SU-DHL-6 (cell line): ENCODE data around the gene PRMT3.

Source experiments
- H2AFZ ChIP-seq: fragments of 200-600 bp; sonication (generic); 2 replicates; pipeline ENCODE4 v1.6.1; 2014; ENCODE audit warnings: low read depth, mild to moderate bottlenecking, moderate library complexity, mixed read lengths, antibody characterized with exemption, low read length; ENCODE audit not compliant: severe bottlenecking
- H3F3A ChIP-seq: fragments of 200-600 bp; shearing (Covaris generic); 2 replicates; pipeline ENCODE4 v1.6.0; 2016; ENCODE audit warnings: antibody characterized with exemption, mild to moderate bottlenecking; ENCODE audit not compliant: insufficient read depth
- H3K27ac ChIP-seq: fragments of 200-600 bp; sonication (generic); 2 replicates; pipeline ENCODE4 v1.5.1; 2016; ENCODE audit warnings: low read depth, mild to moderate bottlenecking, low read length, moderate library complexity, mixed read lengths
- H3K27me3 ChIP-seq: fragments of 200-600 bp; sonication (generic), shearing (Covaris generic); 2 replicates; pipeline ENCODE4 v1.6.0; 2014; ENCODE audit warnings: mild to moderate bottlenecking, low read length
- H3K36me3 ChIP-seq: fragments of 200-600 bp; sonication (generic); 2 replicates; pipeline ENCODE4 v1.6.1; 2014; ENCODE audit warnings: mild to moderate bottlenecking, low read length, mixed read lengths
- H3K4me2 ChIP-seq: fragments of 300-600, 200-600 bp; shearing (Covaris generic), sonication (generic); 2 replicates; pipeline ENCODE4 v1.6.0; 2014; ENCODE audit warnings: low read length, low read depth, mild to moderate bottlenecking; ENCODE audit not compliant: poor library complexity, severe bottlenecking
- H3K4me3 ChIP-seq: fragments of 200-600 bp; sonication (generic); 2 replicates; pipeline ENCODE4 v1.5.1; 2014; ENCODE audit warnings: antibody characterized with exemption, low read length, mild to moderate bottlenecking, mixed read lengths; ENCODE audit not compliant: insufficient read depth, poor library complexity, severe bottlenecking
- H3K79me2 ChIP-seq: fragments of 200-600 bp; sonication (generic); 2 replicates; pipeline ENCODE4 v1.6.1; 2014; ENCODE audit warnings: mild to moderate bottlenecking, low read length, moderate library complexity; ENCODE audit not compliant: insufficient read depth
- H3K9ac ChIP-seq: fragments of 200-600 bp; sonication (generic); 2 replicates; pipeline ENCODE4 v1.7.0; 2014; ENCODE audit warnings: mild to moderate bottlenecking, low read length
- H3K9me2 ChIP-seq: fragments of 200-600 bp; sonication (generic); replicated peaks from 2 replicates; pipeline ENCODE4 v1.6.1; 2014; ENCODE audit warnings: low read length; ENCODE audit not compliant: insufficient read depth
- H3K9me3 ChIP-seq: fragments of 200-600 bp; sonication (generic); 2 replicates; pipeline ENCODE4 v1.6.1; 2014; ENCODE audit warnings: low read length, mixed read lengths; ENCODE audit not compliant: insufficient read depth
- H4K20me1 ChIP-seq: fragments of 200-600 bp; sonication (generic); 2 replicates; pipeline ENCODE4 v1.6.1; 2014; ENCODE audit warnings: low read depth, mild to moderate bottlenecking, antibody characterized with exemption, low read length, moderate library complexity, mixed read lengths
- EZH2phosphoT487 ChIP-seq: fragments of 200-600 bp; sonication (generic), shearing (Covaris generic); conservative IDR thresholded peaks from 2 replicates; pipeline ENCODE4 v1.6.1; 2018; ENCODE audit warnings: mild to moderate bottlenecking, antibody characterized with exemption, low read length, moderate library complexity, mixed read lengths
- TF ChIP-seq, protein P1 (sequence below): fragments of 200-600 bp; sonication (generic); IDR thresholded peaks from one replicate; pipeline ENCODE4 v1.5.1; 2017; ENCODE audit warnings: antibody characterized with exemption, mild to moderate bottlenecking, low read length, moderate library complexity; ENCODE audit not compliant: insufficient read depth, poor library complexity, severe bottlenecking

PRMT3 gene

DNA sequence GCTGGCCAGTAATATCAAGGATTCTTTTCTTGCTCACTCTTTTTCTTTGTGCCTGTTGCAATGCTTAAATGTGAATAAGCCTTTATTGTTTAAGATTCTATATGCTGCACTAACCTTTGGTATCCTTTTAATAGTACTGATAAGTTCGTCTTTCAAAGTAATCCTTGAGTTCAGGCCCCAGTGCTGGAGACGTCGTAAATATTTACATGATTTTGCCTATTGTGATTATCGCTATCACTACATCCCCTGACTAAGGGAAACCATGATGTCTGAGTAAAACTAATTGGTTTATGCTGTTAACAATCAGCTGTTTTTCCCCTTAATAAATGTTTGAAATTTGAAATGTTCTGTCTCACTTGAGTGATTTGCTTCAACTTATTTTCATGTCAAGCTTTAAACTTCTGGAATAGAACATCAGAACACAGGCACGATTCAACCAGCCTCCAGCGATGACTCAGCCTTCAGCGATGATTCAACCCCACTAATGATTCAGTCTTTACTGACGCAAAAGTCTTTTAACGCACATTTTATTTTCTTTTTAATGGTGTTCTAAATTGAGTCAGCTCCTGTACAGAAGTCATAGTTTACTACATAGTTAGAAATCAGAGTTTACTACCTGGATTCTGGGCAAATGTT lies 20.1 kb upstream of the PRMT3 start:
- no peak overlapping the region for H3K4me3 ChIP-seq
- H3K36me3 ChIP-seq = 0 out of 2 replicates have a peak, but pooled peaks cover 2% of the 10 kb centered on the region
- no peaks in the 10 kb centered on the region for H3F3A ChIP-seq
- H3K4me2 ChIP-seq = no peak overlapping the region
- H3K9me3 ChIP-seq = no peaks in the 10 kb centered on the region
- no peaks in the 10 kb centered on the region for H3K27me3 ChIP-seq
- peaks cover 17% of the 10 kb centered on the region for H3K79me2 ChIP-seq
- no peak overlapping the region for H3K27ac ChIP-seq
- no peaks in the 10 kb centered on the region for H4K20me1 ChIP-seq
- no peak overlapping the region for H2AFZ ChIP-seq
- TF ChIP-seq, protein P1, sequence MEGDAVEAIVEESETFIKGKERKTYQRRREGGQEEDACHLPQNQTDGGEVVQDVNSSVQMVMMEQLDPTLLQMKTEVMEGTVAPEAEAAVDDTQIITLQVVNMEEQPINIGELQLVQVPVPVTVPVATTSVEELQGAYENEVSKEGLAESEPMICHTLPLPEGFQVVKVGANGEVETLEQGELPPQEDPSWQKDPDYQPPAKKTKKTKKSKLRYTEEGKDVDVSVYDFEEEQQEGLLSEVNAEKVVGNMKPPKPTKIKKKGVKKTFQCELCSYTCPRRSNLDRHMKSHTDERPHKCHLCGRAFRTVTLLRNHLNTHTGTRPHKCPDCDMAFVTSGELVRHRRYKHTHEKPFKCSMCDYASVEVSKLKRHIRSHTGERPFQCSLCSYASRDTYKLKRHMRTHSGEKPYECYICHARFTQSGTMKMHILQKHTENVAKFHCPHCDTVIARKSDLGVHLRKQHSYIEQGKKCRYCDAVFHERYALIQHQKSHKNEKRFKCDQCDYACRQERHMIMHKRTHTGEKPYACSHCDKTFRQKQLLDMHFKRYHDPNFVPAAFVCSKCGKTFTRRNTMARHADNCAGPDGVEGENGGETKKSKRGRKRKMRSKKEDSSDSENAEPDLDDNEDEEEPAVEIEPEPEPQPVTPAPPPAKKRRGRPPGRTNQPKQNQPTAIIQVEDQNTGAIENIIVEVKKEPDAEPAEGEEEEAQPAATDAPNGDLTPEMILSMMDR = no peak
- no peak for TF ChIP-seq EZH2phosphoT487
- no peaks in the 10 kb centered on the region for H3K9me2 ChIP-seq
- no peak overlapping the region for H3K9ac ChIP-seq

DNA sequence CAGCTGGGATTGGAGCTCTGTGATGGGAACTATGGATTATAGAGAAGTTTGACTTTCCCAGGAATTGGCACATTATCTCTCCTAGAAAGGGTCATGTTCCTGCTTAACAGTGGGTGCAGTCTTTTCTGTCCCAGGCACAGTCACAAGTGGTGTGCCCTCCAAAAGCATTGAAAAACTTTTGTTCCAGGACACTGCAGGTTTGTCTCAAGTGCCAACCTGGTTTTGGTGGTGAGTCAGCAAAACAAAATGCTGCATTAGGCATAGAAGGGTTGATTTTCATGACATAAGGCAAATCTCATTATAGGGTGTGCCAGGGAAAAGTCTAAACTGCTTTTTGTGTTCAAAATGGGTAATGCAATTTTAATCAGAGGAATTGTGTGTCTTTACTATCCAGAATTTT lies 19.1 kb upstream of the PRMT3 start:
- no peak for TF ChIP-seq EZH2phosphoT487
- TF ChIP-seq, protein P1 = no peak
- Histone ChIP-seq H3K9me2 (no peaks in the 10 kb centered on the region), H4K20me1 (no peaks in the 10 kb centered on the region), H3K27ac (no peak overlapping the region), H3K9ac (no peak overlapping the region), H3K79me2 (peaks cover 17% of the 10 kb centered on the region), H3K9me3 (no peaks in the 10 kb centered on the region), H3K36me3 (0 out of 2 replicates have a peak, but pooled peaks cover 3% of the 10 kb centered on the region), H3K27me3 (no peaks in the 10 kb centered on the region), H2AFZ (no peak overlapping the region), H3K4me2 (no peak overlapping the region), H3F3A (no peaks in the 10 kb centered on the region), H3K4me3 (no peak overlapping the region)

DNA sequence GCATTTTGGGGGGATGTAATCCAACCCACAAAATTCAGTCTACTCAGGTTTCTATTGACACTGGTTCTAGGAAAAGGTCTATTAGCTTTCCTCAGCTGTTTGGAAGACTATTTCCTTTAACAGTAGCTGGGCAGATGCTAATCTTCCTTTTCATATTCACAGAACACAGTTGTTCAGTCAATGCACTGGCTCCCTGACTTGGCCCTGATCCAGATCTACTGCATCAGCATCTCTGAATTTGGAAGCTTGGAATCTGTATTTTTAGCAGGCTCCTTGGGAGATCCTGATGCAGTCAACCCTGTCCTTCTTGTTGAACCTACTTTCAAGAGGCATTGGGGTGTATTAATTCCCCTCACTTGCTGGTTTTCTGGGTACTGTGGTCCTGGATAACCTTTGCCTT lies 17.7 kb upstream of the PRMT3 start:
- Histone ChIP-seq H3K36me3 (0 out of 2 replicates have a peak, but pooled peaks cover 3% of the 10 kb centered on the region), H3K4me3 (no peak overlapping the region), H4K20me1 (no peaks in the 10 kb centered on the region), H3K27ac (no peak overlapping the region), H3K79me2 (peaks cover 5% of the 10 kb centered on the region), H2AFZ (no peak overlapping the region), H3K27me3 (no peaks in the 10 kb centered on the region), H3F3A (no peaks in the 10 kb centered on the region), H3K9ac (no peak overlapping the region), H3K9me3 (no peaks in the 10 kb centered on the region), H3K4me2 (no peak overlapping the region), H3K9me2 (no peaks in the 10 kb centered on the region)
- TF ChIP-seq EZH2phosphoT487 = no peak
- TF ChIP-seq, protein P1 = no peak
